CD4-positive, alpha-beta T cell treated with Interferon gamma for 1 hour (primary cell): ENCODE results near the gene ISM1.

Experiments
- DNase-seq: peaks from one replicate; pipeline ENCODE4 v3.0.0-alpha.2; 2020

ISM1 gene

DNA sequence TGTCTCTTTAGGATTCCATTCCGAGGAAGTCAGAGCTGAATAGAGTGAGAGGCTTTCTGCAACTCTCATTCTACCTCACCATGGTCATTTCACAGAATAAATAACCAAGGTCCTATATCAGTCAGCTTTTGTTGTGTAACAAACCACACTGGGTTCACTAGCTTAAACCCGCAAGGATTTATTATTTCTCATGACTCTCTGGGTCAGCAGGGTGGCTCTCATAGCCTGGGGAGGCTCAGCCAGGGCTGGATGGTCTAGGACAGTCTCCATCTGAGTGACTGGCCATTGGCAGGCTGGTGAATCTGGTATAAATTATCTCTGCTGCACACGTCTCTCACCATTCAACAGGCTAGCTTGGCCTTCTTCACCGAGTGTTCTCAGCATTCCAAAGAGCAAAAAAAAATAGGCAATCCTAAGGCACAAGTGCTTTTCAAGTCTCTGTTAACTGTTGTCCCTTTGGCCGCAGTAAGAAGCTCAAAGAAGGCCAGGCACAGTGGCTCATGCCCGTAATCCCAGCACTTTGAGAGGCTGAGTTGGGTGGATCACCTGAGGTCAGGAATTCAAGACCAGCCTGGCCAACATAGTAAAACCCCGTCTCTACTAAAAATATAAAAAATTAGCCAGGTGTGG, 39.7 kb downstream of the ISM1 start:
- no peak for DNase-seq

- DNase-seq: peak; percentile 42
These were observed 40.6 kb downstream of the ISM1 start for GRCh38 chr20:13261460-13262301.

DNA sequence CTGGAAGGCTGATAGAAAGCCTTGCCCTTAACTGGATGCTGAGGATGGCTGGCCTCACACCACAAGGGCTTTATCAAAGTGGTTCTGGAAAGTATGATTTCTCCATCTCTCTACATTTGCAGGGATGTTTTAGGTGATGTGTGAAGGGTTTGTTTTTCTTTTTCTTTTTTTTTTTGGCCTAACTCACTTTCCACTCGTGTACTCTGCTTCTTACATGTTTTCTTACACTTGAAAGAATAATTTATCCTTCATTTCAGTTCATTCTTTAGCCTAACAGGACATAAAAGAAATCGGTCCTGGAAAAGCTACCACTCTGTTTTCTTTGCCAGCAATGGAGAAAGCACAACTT, 41.2 kb downstream of the ISM1 start:
- no peak for DNase-seq

DNA sequence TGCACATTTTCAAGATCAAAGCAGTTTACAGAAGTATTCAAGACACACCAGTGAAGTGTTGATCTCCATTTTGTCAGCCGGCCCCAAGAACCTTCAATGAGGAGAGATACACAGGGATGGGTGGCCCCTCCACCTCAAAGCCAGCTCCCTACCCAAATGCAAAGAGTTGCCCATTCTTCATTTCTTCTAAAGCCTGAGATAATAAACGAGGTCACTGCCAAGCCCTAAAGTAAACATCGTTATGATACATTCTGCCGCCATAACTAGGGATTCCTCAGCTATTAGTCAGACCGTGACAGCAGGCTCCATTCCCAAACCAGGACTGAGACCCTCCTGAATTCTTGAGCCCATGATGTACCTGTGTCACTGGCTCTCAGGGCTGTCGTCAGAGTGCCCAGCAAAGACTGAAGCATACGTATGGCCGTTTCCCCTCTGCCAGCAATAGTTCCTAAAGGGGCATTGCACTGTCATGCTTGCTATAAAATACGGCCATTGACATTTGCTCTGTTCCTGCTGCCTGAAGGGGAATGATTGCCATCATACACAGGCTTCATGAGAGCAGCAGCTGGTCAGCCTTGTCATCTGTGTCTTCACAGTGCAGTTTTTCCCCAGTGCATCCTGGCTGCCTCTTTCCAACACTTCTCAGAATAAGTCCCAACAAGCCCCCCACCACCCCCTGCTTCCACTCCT, 41.7 kb downstream of the ISM1 start:
- no peak for DNase-seq

DNA sequence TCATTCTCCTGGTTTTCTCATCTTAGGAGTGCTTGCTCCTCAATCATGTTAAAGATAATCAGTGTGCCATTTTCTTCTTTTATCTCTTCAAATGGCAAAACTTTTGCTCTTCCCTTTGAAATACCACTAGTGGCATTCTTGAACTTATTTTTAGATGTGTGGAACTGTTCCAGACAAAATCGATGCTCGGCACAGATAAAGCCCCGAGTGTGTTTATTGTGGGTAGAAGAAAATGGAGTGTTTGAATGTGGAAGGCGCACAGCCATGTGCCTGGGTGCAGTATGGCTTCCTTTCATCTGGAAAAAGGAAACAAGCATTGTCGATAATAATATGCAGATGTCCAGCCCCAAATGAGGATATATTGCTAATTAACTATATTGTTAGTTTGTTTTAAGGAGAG, 42.4 kb downstream of the ISM1 start:
- DNase-seq: no peak

- DNase-seq: no peak
These were observed 43.8 kb downstream of the ISM1 start for GRCh38 chr20:13264907-13265306.

GRCh38 chr20:13265941-13266340, 44.9 kb downstream of the ISM1 start:
- DNase-seq: no peak

GRCh38 chr20:13267231-13267630, 46.2 kb downstream of the ISM1 start:
- DNase-seq: no peak

DNA sequence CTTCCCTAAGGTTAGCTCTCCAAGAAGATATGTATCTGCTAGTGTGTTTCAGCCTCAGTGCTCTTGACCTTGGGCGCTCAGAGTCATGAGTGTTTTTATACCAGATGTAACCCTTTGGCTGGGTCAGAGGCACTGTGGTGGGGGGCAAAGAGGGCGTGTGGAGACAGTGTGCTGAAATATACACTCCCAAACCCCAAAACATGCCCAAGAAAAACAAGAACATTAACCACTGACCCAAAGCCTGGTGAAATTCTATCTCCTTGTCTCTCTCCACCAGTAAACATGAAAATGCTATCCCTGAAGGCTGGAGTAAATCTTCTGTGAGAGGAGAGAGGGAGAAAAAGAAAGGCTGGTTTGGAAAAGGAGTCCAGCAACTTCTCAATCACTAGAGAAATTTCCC, 47.9 kb downstream of the ISM1 start:
- DNase-seq: no peak

DNA sequence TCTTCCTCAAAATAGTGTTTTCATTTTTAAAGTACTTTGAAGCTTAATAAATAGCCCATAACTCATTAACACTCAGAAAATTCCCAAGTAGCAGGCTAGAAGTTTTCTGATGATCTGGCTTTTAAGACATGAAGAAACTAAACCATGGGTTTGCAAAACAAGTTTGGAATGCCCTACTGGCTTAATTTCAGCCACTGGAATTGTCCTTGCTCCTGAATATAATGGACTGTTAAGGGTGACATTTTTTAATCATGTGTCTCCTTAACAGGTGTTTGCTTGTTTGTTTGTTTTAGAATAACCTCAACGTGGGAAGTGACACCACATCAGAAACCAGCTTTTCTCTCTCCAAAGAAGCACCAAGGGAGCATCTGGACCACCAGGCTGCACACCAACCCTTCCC, 49.1 kb downstream of the ISM1 start:
- DNase-seq: no peak

GRCh38 chr20:13271098-13271497, 50.0 kb downstream of the ISM1 start:
- DNase-seq: no peak

DNA sequence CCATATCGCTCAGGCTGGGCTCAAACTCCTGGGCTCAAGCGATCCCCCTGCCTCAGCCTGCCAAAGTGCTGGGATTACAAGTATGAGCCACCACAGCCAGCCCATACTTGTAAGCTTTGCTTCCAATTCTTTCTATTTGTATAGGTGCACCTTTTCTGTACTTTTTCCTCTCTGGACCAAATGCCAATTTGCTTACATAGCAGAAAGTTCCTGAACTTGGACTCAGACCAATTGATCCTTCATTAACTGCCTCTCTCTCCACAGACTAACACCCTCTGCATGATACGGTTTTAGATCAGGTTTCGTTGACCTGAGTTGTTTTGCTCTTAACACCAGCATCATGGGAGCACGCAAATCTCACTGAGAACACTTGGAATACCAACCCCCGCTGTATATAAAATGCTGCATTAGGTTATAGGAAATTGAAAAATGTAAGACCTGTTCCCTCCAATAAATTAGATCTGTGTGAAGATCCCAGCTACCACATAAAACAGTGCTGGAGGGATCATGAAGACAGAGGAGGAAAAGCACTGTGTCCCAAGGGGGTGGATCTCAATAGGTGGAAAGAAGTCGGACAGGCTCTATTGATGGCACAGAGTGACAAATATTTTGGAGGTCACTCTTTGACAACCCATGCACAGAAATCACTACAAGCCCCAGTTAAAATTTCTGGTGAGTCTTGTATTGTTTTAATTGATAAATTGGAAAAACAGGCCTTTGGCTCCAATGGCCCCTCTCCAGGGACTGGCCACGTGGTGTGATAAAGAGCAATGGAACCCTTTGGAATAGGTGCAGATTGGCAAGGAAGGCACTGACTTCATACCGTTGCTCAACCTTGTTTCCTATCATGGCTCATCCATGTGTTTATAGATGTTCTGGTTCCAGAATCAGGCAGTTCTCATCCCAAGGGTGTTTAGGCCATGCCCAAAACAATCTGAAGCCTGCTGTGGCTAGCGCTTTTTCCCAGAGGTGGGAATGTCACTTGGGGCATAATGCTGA, 51.2 kb downstream of the ISM1 start:
- no peak for DNase-seq

DNA sequence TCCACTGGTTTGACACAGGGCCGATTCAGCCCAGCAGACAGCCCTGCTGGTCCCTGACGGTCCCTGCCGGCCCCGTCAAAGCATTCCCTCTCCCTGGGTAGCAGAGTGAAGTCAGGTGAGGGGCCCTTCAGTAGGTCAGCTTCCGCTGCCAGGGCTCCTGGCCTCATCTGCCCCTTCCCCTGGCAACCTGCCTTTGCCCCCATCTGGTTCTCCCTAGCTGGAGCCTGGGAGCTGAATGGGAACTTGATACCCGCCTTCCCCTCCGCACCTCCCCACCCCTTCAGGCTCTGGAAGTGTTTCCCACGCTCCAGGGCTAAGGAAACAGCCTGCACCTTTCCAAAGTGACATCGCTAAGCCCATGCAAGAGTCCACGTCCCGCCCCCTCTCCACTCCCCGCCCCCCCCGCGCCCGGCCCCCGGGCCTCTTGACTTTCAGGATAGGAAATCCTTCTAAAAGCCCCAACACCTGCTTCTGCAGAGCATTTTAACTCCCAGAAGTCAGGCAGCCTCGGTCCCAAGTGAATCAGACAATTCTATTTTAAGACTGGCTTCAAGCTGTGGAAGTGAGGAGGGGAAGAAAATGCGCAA, 53.3 kb downstream of the ISM1 start:
- DNase-seq: no peak

- no peak for DNase-seq
These were observed 56.0 kb downstream of the ISM1 start for GRCh38 chr20:13276945-13277541.

- no peak for DNase-seq
These were observed 56.7 kb downstream of the ISM1 start for GRCh38 chr20:13277663-13278295.

GRCh38 chr20:13278812-13279570, 57.9 kb downstream of the ISM1 start:
- no peak for DNase-seq

DNA sequence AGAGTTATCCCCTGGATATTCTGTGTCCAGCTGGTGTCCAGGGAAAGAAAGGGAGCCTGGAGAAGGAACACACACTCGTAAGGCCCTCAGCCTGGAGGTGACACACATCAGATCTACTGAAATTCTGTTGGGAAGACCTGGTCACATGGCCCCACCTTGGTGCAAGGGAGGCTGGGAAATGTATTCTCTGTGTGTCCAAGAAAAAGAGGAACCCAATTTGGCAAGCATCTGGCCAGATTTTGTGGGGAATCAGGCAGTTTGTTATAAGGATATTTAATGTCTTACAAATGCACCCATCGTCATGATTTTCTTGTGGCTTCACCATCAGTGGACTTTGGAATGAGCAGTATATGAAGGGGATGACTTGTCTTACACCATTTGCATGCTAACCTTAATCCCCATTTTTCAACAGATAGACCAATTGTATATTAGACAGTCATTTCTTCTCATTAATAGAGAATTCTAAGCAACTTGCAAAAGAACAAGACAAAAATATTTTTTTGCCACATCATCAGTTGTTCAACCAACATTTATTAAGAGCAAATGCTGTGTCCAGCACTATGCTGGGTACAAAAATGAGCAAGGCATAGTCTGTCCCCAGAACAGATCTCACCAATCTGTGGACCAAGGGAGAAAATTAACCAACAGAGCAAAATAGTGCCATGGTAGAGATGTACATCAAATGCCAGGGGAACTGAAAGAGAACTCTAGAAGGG, 59.7 kb downstream of the ISM1 start:
- DNase-seq: no peak

DNA sequence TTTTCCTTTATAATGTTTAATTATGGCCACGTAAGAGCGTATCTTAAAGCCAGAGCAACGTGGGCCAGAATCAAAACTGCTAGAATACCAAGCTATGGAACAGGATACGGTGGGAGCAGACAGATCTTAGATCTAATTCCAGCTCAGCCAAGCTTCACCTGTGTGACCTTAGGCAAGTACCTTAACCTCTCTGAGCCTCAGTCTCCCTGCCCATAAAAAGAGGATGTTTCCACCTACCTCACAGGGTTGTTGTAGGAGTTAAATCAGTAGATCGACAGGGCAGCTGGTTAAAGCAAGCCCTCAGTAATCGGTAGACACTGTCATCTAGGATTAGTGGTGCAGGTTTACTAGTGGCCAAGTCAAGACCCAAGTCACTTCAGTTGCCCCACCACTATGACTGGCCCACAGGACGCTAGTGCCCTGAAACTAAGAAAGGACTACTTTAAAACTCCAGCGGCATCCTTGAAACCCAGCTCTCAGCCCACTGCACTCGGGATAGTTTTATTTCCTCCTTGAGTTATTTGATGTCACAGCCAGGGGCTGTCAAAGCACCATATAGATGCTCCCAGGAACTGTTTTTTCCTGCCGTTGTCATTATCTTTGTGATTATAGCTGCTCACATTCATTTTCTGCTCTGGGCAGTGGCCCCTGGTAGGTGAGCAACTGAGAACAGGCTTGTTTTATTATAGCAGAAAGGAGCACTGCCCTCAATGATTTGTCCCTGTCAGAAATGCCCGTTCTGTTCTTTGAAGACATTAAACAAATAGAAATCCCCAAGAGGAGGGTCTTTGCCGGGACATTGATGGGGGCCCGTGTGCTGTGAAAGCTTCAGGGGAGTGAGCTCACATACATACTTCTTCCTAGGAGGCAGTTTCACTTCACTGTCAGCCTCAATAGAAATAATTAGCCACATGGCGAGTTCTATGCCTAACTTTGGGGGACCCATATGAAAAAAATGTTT, 63.1 kb downstream of the ISM1 start:
- DNase-seq: no peak

- DNase-seq: no peak
These were observed 63.8 kb downstream of the ISM1 start for GRCh38 chr20:13284830-13285229.
